Measurements from ENCODE around the gene ADGRF1.

Gene ADGRF1

GRCh38 chr6:46979206-46979605 lies 62.9 kb downstream of the ADGRF1 start:
- no peak for DNase-seq (ENCODE audit: low spot score)

GRCh38 chr6:46974786-46975185 lies 67.3 kb downstream of the ADGRF1 start:
- no peak for DNase-seq (ENCODE audit: low spot score)

- DNase-seq (ENCODE audit: low spot score), result no peak
These were observed 69.1 kb downstream of the ADGRF1 start for GRCh38 chr6:46973029-46973428.

- DNase-seq (ENCODE audit: low spot score), result no peak
These were observed 69.6 kb downstream of the ADGRF1 start for GRCh38 chr6:46972531-46972930.

GRCh38 chr6:46969206-46969605 lies 72.9 kb downstream of the ADGRF1 start:
- DNase-seq (ENCODE audit: low spot score), result no peak

GRCh38 chr6:46967826-46968349 lies 74.2 kb downstream of the ADGRF1 start:
- DNase-seq (ENCODE audit: low spot score), result no peak

GRCh38 chr6:46964716-46965519 lies 77.2 kb downstream of the ADGRF1 start:
- no peak for DNase-seq (ENCODE audit: low spot score)

- no peak for DNase-seq (ENCODE audit: low spot score)
These were observed 78.5 kb downstream of the ADGRF1 start for GRCh38 chr6:46963626-46964025.

GRCh38 chr6:46963039-46963438 lies 79.1 kb downstream of the ADGRF1 start:
- DNase-seq (ENCODE audit: low spot score), result no peak

- DNase-seq (ENCODE audit: low spot score), result no peak
These were observed 80.4 kb downstream of the ADGRF1 start for GRCh38 chr6:46961711-46962110.

- DNase-seq (ENCODE audit: low spot score), result no peak
These were observed 80.9 kb downstream of the ADGRF1 start for GRCh38 chr6:46961232-46961631.

GRCh38 chr6:46959419-46959818 lies 82.7 kb downstream of the ADGRF1 start:
- DNase-seq (ENCODE audit: low spot score), result no peak

- DNase-seq (ENCODE audit: low spot score), result no peak
These were observed 85.7 kb downstream of the ADGRF1 start for GRCh38 chr6:46956409-46956808.

- DNase-seq (ENCODE audit: low spot score), result no peak
These were observed 87.2 kb downstream of the ADGRF1 start for GRCh38 chr6:46954837-46955451.

GRCh38 chr6:46953921-46954320 lies 88.2 kb downstream of the ADGRF1 start:
- no peak for DNase-seq (ENCODE audit: low spot score)

GRCh38 chr6:46949632-46950280 lies 92.4 kb downstream of the ADGRF1 start:
- DNase-seq (ENCODE audit: low spot score), result no peak

- DNase-seq (ENCODE audit: low spot score), result no peak
These were observed 93.4 kb downstream of the ADGRF1 start for GRCh38 chr6:46948699-46949098.

Measured in germinal center (tissue), 1 donor.